Upper lobe of left lung (tissue), 6 donors: ENCODE measurements around the gene ABL1. TPM values are rescaled to one million over a fixed set of nuclear protein-coding genes. Genes with fewer than 3 reads are reported as not detected.

Experiments
- ATAC-seq, 2 donors: fragments of 200-7000 bp; cut with Tn5 transposase; one replicate each; pipeline ENCODE4 v1.9.1; 2022; ENCODE audit warnings: mild to moderate bottlenecking in 2 of 2, moderate library complexity in 2 of 2; ENCODE audit not compliant: low FRiP score in 2 of 2
- DNase-seq, 2 donors: peaks; one replicate each; pipeline ENCODE4 v3.0.0-alpha.2; 2019 to 2020
- H3K27ac ChIP-seq, 4 donors: fragments of 200-600 bp; sonication (generic); one replicate each; pipeline ENCODE4 v1.5.1; 2016 to 2019
- H3K27me3 ChIP-seq, 4 donors: fragments of 200-600 bp; sonication (generic); one replicate each; pipeline ENCODE4 v1.5.1; 2017 to 2019
- H3K36me3 ChIP-seq, 4 donors: fragments of 200-600 bp; sonication (generic); one replicate each; pipeline ENCODE4 v1.5.1; 2016 to 2019
- H3K4me1 ChIP-seq, 4 donors: fragments of 200-600 bp; sonication (generic); one replicate each; pipeline ENCODE4 v1.5.1; 2018 to 2019
- H3K4me3 ChIP-seq, 4 donors: fragments of 200-600 bp; sonication (generic); one replicate each; pipeline ENCODE4 v1.5.1; 2017 to 2019; ENCODE audit warnings: mild to moderate bottlenecking in 2 of 4, moderate library complexity in 1 of 4
- H3K9me3 ChIP-seq, 4 donors: fragments of 200-600 bp; sonication (generic); one replicate each; pipeline ENCODE4 v1.5.1; 2018 to 2019
- EP300 ChIP-seq, 4 donors: sonication (generic); formaldehyde crosslinking; IDR thresholded peaks; one replicate each; pipeline ENCODE4 v1.5.1; 2017; ENCODE audit warnings: antibody characterized with exemption in 4 of 4, control low read depth in 2 of 4
- POLR2A ChIP-seq, 4 donors: fragments of 450-650 bp; IDR thresholded peaks; one replicate each; pipeline ENCODE4 v1.5.1; 2016 to 2017; ENCODE audit warnings: antibody characterized with exemption in 4 of 4, mild to moderate bottlenecking in 2 of 4
- POLR2AphosphoS5 ChIP-seq, 2 donors: sonication (generic); formaldehyde crosslinking; IDR thresholded peaks; one replicate each; pipeline ENCODE4 v1.5.1; 2017; ENCODE audit warnings: antibody characterized with exemption in 2 of 2
- WGBS, 2 donors: methylation state at CpG; one replicate each; pipeline ENCODE4 v1.1.5; 2017 to 2018; 5-methylcytosine and 5-hydroxymethylcytosine counted together
- total RNA-seq, 6 donors: library from RNA; depleted of rRNA in 4 of 6; stranded (reverse); fragments of >200 nt in 4 of 6; gene quantifications; one replicate each; pipeline versions ENCODE4 v1.1.0 to v1.2.1, GENCODE V29; 2016 to 2021
- TF ChIP-seq, protein P1 (sequence below), 6 experiments: fragments of 450-650 bp in 4 of 6; fragments of 200-600 bp in 2 of 6; sonication (generic) in 2 of 6; IDR thresholded peaks; one replicate each; pipeline ENCODE4 v1.5.1; 2016 to 2019; ENCODE audit warnings: antibody characterized with exemption in 6 of 6
- donor health status: DM: no; HTN: no; CAD: no; lungs with moderate emphysema.
- donor health status: DM: no; HTN: yes; CAD: no; lungs with severe emphysema.

ABL1 gene
- total RNA-seq, 6 donors from 2014 or later: 39.8 to 56.5 (median 47.0) TPM

DNA sequence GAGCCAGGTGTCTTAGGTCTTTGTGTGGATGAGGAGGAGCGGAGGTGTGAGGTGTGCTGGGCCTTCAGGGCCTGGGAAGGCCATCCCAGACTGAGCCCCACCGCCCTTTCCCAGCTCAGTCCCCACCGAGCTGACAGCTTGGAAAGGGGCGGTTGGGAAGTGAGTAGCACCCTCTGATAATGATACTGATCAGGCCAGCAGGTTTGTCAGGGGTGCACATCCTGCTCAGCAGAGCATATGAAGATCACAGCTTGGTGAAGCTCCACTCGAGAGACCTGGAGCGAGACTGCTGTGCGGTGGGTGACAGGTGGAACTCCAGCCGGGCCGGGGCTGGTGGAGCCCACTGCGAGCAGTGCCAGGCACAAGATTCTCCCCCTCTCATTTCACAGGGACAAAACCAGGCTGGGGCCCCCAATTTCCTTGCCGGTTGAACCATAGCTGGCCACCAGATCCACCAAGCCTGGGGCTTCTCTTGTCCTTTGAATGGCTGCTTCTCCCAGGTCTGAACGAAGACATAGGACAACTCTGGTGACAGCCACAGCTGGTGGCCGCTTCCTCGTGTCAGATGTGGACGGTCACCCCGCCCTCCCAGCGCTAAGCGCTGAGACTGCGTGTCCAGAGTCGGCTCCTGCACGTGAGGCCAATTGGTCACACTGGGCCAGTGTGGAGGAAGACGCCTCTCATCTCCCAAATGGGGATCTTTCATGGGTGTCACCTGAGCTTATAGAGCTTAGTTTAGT is 53.3 kb downstream of the ABL1 start:
- ATAC-seq (no peak), DNase-seq (no peak)
- Histone ChIP-seq H3K4me3 (no peak overlapping the region), H3K27ac (no peak overlapping the region), H3K9me3 (no peaks in the 10 kb centered on the region), H3K4me1 (peaks cover 0 to 1% (median 0%) of the 10 kb centered on the region in 4 donors), H3K36me3 (peaks cover 20 to 99% (median 65%) of the 10 kb centered on the region in 4 donors), H3K27me3 (no peaks in the 10 kb centered on the region)
- TF ChIP-seq POLR2AphosphoS5 (IDR thresholded peaks at IDR 0.05) (no peak), EP300 (IDR thresholded peaks at IDR 0.05) (no peak), POLR2A (IDR thresholded peaks at IDR 0.05) (no peak)
- TF ChIP-seq, protein P1, sequence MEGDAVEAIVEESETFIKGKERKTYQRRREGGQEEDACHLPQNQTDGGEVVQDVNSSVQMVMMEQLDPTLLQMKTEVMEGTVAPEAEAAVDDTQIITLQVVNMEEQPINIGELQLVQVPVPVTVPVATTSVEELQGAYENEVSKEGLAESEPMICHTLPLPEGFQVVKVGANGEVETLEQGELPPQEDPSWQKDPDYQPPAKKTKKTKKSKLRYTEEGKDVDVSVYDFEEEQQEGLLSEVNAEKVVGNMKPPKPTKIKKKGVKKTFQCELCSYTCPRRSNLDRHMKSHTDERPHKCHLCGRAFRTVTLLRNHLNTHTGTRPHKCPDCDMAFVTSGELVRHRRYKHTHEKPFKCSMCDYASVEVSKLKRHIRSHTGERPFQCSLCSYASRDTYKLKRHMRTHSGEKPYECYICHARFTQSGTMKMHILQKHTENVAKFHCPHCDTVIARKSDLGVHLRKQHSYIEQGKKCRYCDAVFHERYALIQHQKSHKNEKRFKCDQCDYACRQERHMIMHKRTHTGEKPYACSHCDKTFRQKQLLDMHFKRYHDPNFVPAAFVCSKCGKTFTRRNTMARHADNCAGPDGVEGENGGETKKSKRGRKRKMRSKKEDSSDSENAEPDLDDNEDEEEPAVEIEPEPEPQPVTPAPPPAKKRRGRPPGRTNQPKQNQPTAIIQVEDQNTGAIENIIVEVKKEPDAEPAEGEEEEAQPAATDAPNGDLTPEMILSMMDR (IDR thresholded peaks at IDR 0.05): no peak
- 92 to 100% methylated on average over 2 to 19 of the region's 22 CpGs for WGBS, 2 donors

DNA sequence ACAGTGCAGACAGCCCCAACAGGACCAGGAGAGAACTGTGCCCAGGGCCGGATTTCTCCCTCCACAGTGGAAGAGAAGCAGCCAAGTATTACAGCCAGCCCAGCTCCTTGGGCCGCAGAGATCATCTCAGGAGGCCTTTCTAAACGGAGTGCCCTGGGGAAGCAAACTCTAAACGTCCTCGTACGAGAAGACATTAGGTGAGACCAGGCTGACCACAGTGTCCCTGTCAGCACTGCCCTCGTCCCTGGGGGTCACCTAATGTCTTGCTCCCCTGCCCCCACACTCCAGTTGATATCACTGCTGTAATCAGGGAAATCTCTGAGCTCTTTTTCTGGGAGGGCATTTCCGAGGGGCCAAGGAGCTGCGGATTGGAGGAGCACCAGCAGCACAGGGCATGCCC is 55.1 kb downstream of the ABL1 start:
- Histone ChIP-seq H3K9me3 (no peaks in the 10 kb centered on the region), H3K36me3 (peaks cover 9 to 85% (median 48%) of the 10 kb centered on the region in 4 donors), H3K4me1 (peaks cover 0 to 10% (median 0%) of the 10 kb centered on the region in 4 donors), H3K27ac (no peak overlapping the region), H3K27me3 (no peaks in the 10 kb centered on the region), H3K4me3 (no peak overlapping the region)
- ATAC-seq (no peak), DNase-seq (no peak)
- TF ChIP-seq POLR2AphosphoS5 (IDR thresholded peaks at IDR 0.05): no peak
- TF ChIP-seq, protein P1 (IDR thresholded peaks at IDR 0.05): no peak
- no peak for TF ChIP-seq POLR2A (IDR thresholded peaks at IDR 0.05)
- no peak for TF ChIP-seq EP300 (IDR thresholded peaks at IDR 0.05)
- WGBS, 2 donors: 93 to 94% methylated on average over 4 to 9 of the region's 9 CpGs

DNA sequence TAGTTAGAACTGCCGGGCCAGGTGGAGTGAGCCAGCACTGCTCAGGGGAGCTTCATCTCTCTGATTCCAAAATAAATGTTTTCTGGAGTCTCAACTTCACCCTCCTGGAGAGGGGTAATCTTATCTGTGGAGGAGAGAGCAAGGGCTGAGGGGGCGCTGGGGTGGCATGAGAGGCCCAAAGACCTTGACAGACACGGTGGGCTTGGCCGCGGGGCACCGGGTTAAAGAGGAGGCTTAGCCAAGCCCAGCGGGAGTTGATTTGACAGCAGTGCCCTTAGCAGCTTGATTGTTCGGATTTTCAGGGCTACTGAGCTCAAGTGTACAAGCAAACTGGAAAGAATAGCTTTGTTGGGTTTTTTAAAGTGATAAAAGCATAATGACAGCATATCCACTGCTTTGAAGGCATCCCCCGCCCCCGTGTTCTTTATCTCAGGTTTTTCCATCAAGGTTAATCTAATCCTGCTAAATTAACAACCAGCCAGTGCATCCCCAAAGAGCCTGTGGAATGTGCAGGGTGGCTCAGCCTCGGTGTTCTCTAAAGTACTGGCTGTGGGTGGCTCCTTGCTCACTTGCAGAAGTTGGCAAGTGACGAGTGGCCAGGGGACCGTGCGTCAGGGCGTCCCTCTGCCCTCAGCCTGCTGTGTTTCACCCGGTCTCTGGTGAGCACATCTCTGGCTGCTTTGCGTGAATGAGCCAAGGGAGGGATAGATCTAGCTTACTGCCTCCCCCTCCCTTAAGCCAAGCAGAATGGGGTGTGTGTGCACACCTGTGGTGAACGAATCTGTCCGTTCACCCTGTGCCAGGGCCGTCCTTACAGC is 56.0 kb downstream of the ABL1 start:
- H3K36me3 ChIP-seq: peaks cover under 1 to 76% (median 39%) of the 10 kb centered on the region in 4 donors
- WGBS, 2 donors: 81 to 89% methylated on average over 11 to 20 of the region's 20 CpGs
- no peak for ATAC-seq

DNA sequence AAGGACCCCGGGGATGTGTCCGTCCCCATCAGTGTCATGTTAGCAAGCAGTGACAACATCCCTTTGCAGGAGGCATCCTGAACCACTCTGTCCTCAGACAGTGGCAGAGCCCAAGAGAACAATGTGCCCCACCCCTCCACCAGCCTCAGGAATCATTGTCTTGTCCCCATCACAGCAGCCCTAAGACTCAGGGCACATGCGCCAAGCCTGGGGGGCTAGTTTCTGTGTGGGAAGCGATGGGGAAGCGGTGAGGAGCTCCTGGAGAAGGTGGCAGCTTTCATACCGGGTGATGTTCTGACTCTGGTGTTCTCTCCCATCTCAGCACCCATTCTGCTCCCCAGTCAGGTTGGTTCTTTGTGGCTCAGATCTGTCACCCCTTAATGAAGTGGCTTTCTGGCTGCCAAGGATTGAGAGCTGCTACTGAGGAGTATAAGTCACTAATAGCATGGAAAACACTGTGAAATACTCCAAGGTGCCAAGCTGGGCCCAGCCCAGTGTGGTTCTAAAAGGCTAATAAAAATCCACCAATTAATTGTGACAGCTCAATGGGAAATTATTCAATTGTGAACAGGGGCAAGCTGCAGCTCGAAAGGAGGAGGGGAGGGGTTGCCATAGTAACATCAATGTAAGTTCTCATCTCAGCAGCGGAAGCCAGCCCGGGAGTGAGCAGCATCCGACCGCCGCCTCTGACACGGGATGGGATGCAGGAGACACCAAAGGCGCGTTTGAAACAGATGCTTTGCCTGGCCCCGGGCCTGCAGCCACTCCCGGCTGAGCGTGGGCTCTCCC is 56.8 kb downstream of the ABL1 start:
- Histone ChIP-seq H3K36me3 (peaks cover 0 to 68% (median 31%) of the 10 kb centered on the region in 4 donors), H3K4me1 (peaks cover 0 to 10% (median 0%) of the 10 kb centered on the region in 4 donors), H3K27me3 (no peaks in the 10 kb centered on the region), H3K4me3 (no peak overlapping the region), H3K27ac (no peak overlapping the region), H3K9me3 (no peaks in the 10 kb centered on the region)
- 78 to 90% methylated on average over 12 to 18 of the region's 18 CpGs for WGBS, 2 donors
- no peak for ATAC-seq
- no peak for DNase-seq
- TF ChIP-seq POLR2AphosphoS5 (IDR thresholded peaks at IDR 0.05) (no peak), POLR2A (IDR thresholded peaks at IDR 0.05) (no peak), EP300 (IDR thresholded peaks at IDR 0.05) (no peak)
- TF ChIP-seq, protein P1 (IDR thresholded peaks at IDR 0.05): no peak

More for the DNA sequence above, 56.0 kb downstream of the ABL1 start:
- Histone ChIP-seq H3K4me1 (peaks cover 0 to 10% (median 0%) of the 10 kb centered on the region in 4 donors), H3K27ac (no peak overlapping the region), H3K9me3 (no peaks in the 10 kb centered on the region), H3K4me3 (no peak overlapping the region), H3K27me3 (no peaks in the 10 kb centered on the region)
- TF ChIP-seq, protein P1 (IDR thresholded peaks at IDR 0.05): no peak
- TF ChIP-seq POLR2A (IDR thresholded peaks at IDR 0.05): no peak
- no peak for TF ChIP-seq POLR2AphosphoS5 (IDR thresholded peaks at IDR 0.05)
- no peak for TF ChIP-seq EP300 (IDR thresholded peaks at IDR 0.05)
- no peak for DNase-seq
